IPS-20b (cell line): Measurements from ENCODE around the gene CEND1.

Experiments
- H3K27ac ChIP-seq: one replicate; pipeline ENCODE4 v1.5.1; 2013; ENCODE audit warnings: low read length
- H3K27me3 ChIP-seq: 2 replicates; pipeline ENCODE4 v1.6.1; 2013; ENCODE audit warnings: mild to moderate bottlenecking, low read length, inconsistent platforms; ENCODE audit not compliant: insufficient read depth
- H3K36me3 ChIP-seq: 2 replicates; pipeline ENCODE4 v1.6.1; 2013; ENCODE audit warnings: low read depth, mild to moderate bottlenecking, inconsistent platforms, low read length, moderate library complexity; ENCODE audit not compliant: insufficient read depth
- H3K4me1 ChIP-seq: 2 replicates; pipeline ENCODE4 v1.6.1; 2013; ENCODE audit warnings: mild to moderate bottlenecking, control low read depth, inconsistent platforms, low read length, moderate library complexity; ENCODE audit not compliant: insufficient read depth
- H3K4me3 ChIP-seq: 2 replicates; pipeline ENCODE4 v1.5.1; 2013; ENCODE audit warnings: mild to moderate bottlenecking, low read length, inconsistent platforms
- H3K9ac ChIP-seq: 2 replicates; pipeline ENCODE4 v1.6.1; 2013; ENCODE audit warnings: low read depth, mild to moderate bottlenecking, inconsistent platforms, low read length, moderate library complexity
- H3K9me3 ChIP-seq: 2 replicates; pipeline ENCODE4 v1.6.1; 2013; ENCODE audit warnings: mild to moderate bottlenecking, low read depth, low read length, inconsistent platforms; ENCODE audit not compliant: insufficient read depth

Gene CEND1

DNA sequence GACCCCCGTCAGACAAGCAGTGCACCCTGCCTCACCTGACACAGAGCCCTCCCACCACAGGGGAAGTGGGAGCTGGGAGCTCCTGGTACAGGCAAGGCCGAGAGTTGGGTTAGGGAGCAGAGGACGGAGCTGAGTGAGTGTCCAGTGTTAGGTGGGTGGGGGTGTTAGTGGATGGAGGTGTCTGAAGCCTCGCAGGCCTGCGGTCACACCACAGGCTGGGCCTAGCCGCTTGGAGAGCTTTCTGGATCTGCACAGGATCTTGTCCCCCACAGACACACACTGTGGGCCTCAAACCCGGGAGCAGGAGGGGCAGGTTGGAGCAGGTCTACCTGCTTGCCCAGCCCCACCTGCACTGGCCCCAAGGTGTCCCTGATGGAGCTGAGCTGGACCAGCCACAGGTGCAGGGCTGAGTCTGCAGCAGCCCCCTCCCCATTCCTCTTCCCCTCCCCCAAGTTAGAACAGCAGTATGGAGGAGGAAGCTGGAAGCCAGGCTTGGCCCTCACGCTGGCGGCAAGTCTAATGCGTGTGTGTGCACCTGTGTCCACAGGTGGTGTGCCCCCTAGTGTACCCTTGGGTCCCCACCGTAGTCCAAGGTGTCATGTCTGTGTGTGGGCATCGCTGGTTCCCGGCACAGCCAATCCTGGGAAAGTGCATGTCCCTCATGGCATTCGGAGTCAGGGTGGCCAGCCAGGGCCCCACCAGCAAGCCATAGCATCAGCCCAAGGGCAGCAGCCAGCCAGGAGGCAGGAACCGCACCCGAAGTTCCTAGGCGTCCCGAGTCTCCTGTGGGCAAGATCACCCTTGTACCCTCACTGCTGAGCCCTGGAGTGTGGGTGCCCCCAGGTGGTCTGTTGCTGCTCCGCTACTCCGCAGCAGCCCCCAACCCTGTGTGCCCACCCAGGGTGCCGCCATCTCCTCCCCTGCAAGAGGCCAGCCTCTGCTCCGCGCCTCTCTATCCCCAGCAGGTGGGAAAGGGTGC, 10.6 kb downstream of the CEND1 start:
- Histone ChIP-seq H3K27me3 (no peaks in the 10 kb centered on the region; the same call in 1 of the 2 replicates), H3K9ac (no peak overlapping the region), H3K4me1 (peaks cover 12% of the 10 kb centered on the region), H3K27ac (no peak overlapping the region), H3K4me3 (no peak overlapping the region), H3K9me3 (no peaks in the 10 kb centered on the region), H3K36me3 (peaks cover 8% of the 10 kb centered on the region; the same call in 1 of the 2 replicates)

DNA sequence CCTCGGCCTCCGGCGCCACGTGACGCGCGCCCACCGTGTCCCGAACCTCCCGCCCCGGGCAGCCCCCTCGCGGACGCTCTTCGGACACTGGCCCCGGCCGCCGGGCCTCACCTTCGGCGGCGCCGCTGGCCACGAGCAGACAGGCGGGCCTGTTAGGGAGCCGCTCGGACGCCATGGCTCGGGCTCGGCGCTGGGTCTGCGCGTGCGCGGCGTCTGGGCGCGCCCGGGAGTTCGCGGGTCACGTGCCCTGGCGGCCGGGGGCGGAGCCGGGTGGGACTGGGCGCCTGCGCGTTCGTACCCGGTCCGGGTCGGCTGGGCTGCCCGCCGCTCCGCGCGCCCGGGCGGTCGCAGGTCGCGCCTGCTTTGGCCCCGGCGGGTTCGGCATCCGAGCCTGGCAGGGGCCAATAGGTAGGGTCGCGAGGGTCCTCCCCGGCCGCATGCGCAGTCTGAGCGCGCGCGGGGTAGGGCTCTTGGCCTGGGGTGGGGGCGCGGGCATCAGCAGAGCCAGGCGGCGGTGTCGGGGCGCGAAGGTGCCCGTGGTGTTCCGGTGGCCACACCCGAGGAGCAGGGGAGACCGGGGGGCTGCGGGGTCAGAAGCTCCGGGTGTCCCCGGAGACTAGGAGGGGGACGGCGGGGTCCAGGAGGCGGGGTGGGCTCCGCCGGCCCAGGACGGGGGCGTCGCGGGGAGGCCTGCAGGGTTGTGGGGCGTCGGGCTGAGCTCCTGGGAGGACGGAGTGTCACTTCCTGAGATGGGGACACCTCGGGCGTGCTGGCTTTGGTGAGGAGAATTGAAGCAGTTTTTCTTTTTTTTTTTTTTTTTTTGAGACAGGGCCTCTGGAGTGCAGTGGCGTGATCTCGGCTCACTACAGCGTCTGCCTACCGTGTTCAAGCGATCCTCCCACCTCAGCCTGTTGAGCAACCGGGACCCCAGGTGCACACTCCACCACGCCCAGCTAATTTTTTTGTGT, 12.3 kb downstream of the CEND1 start, which contains the start of gene GATD1:
GATD1 (minus strand) TSS at position 200 of the 968 bp plus-strand sequence; CDS start at position 175, 25 bp downstream.
- H3K4me1 ChIP-seq: peaks cover 9% of the 10 kb centered on the region
- no peaks in the 10 kb centered on the region for H3K9me3 ChIP-seq
- peak within 1 kb of the TSS; percentile 83 for H3K9ac ChIP-seq
- peak within 1 kb of the TSS; percentile 85 for H3K4me3 ChIP-seq
- no peaks in the 10 kb centered on the region; the same call in 1 of the 2 replicates for H3K27me3 ChIP-seq
- H3K27ac ChIP-seq: peak within 1 kb of the TSS; percentile 61
- peaks cover 19% of the 10 kb centered on the region for H3K36me3 ChIP-seq

DNA sequence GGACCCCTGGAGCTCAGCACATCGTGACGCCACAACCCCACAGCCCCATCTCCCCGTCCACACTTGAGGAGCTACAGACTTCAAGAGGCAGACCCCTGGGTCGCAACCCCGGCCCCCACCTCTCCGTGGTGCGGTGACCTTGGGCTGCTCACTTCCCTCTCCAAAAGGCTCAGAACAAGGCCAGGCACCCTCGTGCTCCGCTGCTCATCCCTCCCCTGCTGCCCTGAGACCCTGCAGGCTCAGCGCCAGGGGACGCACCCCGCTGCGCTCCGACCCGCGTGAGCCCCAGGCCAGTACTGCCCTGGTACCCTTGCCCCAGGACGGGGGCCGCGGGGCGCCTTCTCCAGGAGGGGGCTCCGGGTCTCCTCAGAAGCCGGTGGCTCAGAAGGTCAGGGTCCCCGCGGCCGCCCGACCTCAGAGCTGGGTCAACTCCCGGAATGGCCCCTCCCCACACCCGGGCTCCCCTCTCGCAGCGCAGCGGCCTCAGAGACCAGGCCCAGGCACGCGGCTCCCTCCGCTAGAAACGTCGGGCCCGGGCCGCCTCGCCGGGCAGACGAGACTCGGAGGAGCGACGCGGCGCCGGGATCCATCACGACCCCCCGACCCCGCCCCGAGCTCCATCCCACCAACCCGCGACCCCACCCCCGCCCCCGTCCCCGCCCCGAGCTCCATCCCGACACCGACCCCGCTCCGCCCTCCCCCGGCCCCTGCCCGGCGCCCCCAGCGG, 13.2 kb downstream of the CEND1 start:
- peaks cover 9% of the 10 kb centered on the region for H3K4me1 ChIP-seq
- peak overlapping the region; percentile 85 for H3K4me3 ChIP-seq
- no peaks in the 10 kb centered on the region for H3K27me3 ChIP-seq
- H3K36me3 ChIP-seq: peaks cover 19% of the 10 kb centered on the region
- H3K9me3 ChIP-seq: no peaks in the 10 kb centered on the region
- H3K9ac ChIP-seq: peak overlapping the region; percentile 83; the same call in 1 of the 2 replicates
- peak overlapping the region; percentile 61 for H3K27ac ChIP-seq

DNA sequence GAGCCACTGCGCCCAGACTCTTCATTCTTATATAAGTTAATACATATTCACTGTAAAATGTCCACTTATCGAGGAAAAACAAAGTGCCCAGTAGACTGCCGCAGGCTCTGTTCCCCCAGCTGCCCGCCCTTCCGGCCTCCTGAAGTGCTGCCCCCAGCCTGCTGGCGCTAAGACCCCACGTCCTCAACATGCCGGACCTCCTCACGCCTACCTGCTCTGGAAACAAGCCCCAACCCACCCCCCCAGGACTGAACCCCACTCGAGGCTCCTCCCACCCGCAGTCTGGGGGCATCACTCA, 13.7 kb downstream of the CEND1 start:
- Histone ChIP-seq H3K4me1 (peaks cover 9% of the 10 kb centered on the region), H3K9ac (peak overlapping the region; percentile 83; the same call in 1 of the 2 replicates), H3K9me3 (no peaks in the 10 kb centered on the region), H3K27ac (peak overlapping the region; percentile 61), H3K27me3 (no peaks in the 10 kb centered on the region), H3K4me3 (peak overlapping the region; percentile 85), H3K36me3 (peaks cover 23% of the 10 kb centered on the region)

DNA sequence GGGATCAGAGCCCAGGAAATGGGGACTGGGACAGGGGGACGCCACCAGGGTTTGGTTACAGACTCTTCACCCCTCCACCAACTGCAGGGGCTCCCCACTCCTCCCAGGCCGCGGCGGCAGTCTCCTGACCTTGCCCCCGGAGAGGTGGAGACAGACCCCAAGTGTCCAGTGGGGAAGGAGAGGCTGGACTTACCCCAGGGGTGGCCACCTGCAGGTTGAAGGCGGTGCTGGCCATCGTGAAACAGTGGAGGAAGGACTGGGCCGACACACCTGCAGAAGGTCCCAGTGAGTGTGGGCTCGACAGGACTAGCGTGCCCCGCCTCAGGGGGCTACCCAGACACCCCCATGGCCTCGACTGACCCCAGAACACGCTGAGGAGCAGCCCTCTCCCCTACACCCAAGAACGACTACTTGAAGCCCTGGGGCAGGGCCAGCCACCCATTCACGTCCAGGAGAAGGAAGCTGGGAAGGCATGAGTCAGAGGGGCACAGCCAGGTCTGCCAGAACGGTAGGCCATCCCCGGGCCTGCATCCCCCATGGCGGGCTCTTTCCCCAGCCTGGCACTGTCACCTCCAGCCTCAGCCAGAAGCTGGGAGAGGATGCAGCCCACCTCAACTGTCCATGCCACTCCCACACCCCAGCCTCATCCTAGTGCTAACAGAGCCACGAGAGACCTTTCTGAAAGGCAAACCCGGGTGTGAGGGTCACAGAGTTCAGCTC, 14.9 kb downstream of the CEND1 start:
- Histone ChIP-seq H3K4me1 (peaks cover 9% of the 10 kb centered on the region), H3K9ac (no peak overlapping the region), H3K27me3 (no peaks in the 10 kb centered on the region), H3K9me3 (no peaks in the 10 kb centered on the region), H3K27ac (no peak overlapping the region), H3K36me3 (peaks cover 30% of the 10 kb centered on the region), H3K4me3 (no peak overlapping the region)

DNA sequence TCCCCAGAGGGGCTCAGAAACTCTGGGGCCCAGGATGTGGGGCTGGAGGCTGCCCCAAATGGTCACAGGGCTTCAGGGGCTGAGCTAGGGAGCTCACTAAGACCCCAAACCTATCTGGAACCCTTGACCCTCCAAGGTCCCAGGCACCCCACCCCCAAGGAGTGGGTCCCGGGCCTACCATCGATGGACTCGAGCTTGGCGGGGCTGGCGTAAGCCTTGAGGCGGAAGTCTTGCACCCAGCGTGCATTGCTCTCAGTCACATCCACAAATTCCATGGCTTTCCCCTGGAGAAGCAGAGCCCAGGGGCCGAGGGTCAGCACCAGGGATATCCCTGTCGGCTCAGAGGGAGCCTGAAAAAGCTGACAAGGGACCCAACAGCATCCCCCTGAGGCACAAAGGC, 16.1 kb downstream of the CEND1 start:
- Histone ChIP-seq H3K4me3 (no peak overlapping the region), H3K36me3 (peaks cover 30% of the 10 kb centered on the region), H3K4me1 (peaks cover 9% of the 10 kb centered on the region), H3K9me3 (no peaks in the 10 kb centered on the region), H3K9ac (no peak overlapping the region), H3K27me3 (no peaks in the 10 kb centered on the region), H3K27ac (no peak overlapping the region)

DNA sequence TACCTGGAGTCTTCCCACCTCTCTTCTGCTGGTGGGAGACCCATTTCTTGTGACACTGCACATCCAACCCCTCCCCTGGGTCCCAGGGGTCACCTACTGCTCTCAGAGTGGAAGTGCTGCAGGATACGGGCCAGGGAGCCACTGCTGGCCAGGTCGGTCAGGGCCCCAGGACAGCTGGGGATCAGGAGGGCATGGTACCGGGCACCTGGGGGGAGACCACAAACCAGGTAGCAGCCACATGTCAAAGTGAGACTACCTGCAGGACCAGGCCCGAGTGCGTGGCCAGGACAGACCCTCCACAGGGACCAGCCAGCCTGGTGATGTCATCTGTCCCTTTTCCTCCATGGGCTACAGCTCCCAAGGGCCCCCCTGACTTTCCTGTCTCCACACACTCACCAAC, 16.5 kb downstream of the CEND1 start:
- Histone ChIP-seq H3K27me3 (no peaks in the 10 kb centered on the region), H3K36me3 (peaks cover 30% of the 10 kb centered on the region), H3K27ac (no peak overlapping the region), H3K9ac (no peak overlapping the region), H3K4me1 (peaks cover 9% of the 10 kb centered on the region), H3K4me3 (no peak overlapping the region), H3K9me3 (no peaks in the 10 kb centered on the region)

DNA sequence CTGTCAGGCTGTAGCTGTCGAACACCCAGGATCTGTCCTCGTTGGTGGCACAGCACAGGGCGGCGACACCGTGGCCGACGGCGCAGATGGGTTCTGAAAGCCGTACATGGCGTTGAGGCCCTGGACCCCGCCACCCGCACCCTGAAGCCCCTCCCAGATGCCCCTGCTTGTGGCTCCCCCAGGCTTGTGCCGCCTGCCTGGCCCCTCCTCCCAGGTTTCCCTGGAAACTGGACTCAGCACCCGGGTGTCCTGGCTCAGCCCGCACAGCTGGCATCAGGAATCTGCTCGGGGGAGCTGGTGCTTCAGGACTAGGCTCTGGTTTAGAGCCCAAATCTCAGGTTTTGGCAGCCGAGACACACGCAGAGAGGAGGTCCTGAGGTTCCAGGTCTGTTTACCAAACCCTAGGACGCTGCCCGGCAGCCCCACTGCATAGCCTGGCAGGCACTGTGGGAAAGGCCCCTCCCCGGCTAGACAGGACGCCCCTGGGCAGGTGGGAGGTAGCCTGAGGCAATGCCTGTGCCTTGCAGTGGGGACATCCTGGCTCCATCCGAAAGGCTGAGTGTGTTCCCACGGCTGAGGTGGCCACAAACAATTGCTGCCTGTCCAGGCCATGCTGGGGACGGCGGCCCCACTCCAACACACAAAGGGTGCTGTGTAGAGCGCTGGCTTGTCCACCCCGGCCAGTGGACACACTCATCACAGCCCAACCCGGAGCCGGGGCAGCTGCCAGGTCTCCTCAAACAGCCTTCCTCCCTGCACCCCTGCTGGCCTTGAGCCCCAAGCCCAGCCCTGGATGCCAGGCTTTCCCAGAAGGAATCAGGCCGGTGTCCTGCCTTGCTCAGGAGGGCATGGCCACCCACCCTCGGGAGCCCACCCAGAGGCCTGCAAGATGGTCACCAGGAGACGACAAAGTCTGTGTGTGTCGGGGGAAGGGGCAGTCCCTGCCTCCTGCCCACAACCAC, 17.2 kb downstream of the CEND1 start:
- Histone ChIP-seq H3K9ac (no peak overlapping the region), H3K36me3 (peaks cover 30% of the 10 kb centered on the region), H3K27me3 (no peaks in the 10 kb centered on the region), H3K9me3 (no peaks in the 10 kb centered on the region), H3K4me3 (no peak overlapping the region), H3K4me1 (peaks cover 6% of the 10 kb centered on the region), H3K27ac (no peak overlapping the region)

DNA sequence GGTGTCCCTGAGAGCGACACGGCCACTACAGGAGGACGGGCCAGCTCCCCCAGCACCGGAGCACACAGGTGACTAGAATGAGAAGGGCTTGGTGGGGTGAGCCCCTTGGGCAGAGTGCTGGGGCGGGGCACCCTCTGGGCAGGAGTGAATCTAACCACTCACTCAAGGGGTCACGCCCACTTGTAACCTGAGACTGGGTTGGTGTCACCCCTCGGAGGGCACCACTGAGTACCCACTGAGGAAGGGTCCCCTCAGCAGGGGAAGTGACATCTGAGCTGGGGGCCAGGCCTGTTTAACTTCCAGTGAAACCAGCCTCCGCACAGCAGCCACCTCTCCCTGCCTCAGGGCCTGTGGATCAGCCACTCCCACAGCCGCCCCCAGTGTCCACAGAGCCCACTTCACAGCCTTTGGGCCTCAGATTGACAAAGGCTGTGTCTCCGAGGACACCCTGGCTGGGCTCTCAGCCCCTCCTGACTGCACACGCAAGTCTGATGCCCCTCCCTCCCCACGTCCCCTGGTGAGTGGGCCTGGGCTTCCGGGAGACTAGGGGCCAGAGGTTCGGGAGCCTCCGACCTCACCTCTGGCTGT, 18.2 kb downstream of the CEND1 start:
- Histone ChIP-seq H3K9ac (no peak overlapping the region), H3K27me3 (no peaks in the 10 kb centered on the region), H3K9me3 (no peaks in the 10 kb centered on the region), H3K36me3 (peaks cover 38% of the 10 kb centered on the region), H3K27ac (no peak overlapping the region), H3K4me1 (peaks cover 6% of the 10 kb centered on the region), H3K4me3 (no peak overlapping the region)
